SK-N-MC (cell line): ENCODE data around the gene KIF2A.

Experiments
- DNase-seq: peaks from one replicate; pipeline ENCODE4 v3.0.0-alpha.2; 2011; ENCODE audit warnings: low read depth, low spot score
- H3K27ac ChIP-seq: fragments of 200-600 bp; sonication (generic); 2 replicates; pipeline ENCODE4 v1.5.1; 2016; ENCODE audit warnings: mixed run types
- H3K36me3 ChIP-seq: fragments of 200-600 bp; sonication (generic); 2 replicates; pipeline ENCODE4 v1.6.1; 2017; ENCODE audit warnings: antibody characterized with exemption, low read length, mixed read lengths; ENCODE audit not compliant: insufficient read depth
- H3K4me3 ChIP-seq: fragments of 200-600 bp; sonication (generic); 2 replicates; pipeline ENCODE4 v1.5.1; 2016
- H3K9ac ChIP-seq: fragments of 200-600 bp; sonication (generic); 2 replicates; pipeline ENCODE4 v1.8.0; 2017; ENCODE audit warnings: mixed run types, mixed read lengths; ENCODE audit not compliant: insufficient read length
- H3K9me3 ChIP-seq: fragments of 200-600 bp; sonication (generic); 2 replicates; pipeline ENCODE4 v1.6.1; 2017; ENCODE audit warnings: low read depth, mild to moderate bottlenecking, antibody characterized with exemption, low read length, moderate library complexity, mixed read lengths
- EZH2 ChIP-seq: fragments of 200-600 bp; sonication (generic); IDR thresholded peaks from one replicate; pipeline ENCODE4 v1.6.1; 2017; ENCODE audit warnings: antibody characterized with exemption
- FOXP2 ChIP-seq: optimal IDR thresholded peaks from 2 replicates; pipeline ENCODE3; 2011; ENCODE audit warnings: mild to moderate bottlenecking, moderate library complexity; ENCODE audit not compliant: insufficient read depth; ENCODE audit errors: extremely low read length, control extremely low read depth
- POLR2AphosphoS5 ChIP-seq: IDR thresholded peaks from 2 replicates; pipeline ENCODE4 v1.6.1; 2012; ENCODE audit warnings: mild to moderate bottlenecking, low read depth, low read length, borderline replicate concordance

Gene KIF2A

GRCh38 chr5:62305715-62306322, at the start of gene KIF2A:
Gene KIF2A (plus strand): TSS chr5:62306206. CDS start chr5:62306473, 267 bp downstream.
- no peak for TF ChIP-seq FOXP2
- peak; percentile 69; the same call in 1 of the 2 replicates for TF ChIP-seq POLR2AphosphoS5
- Histone ChIP-seq H3K9me3 (no peaks in the 10 kb centered on the region), H3K27ac (peak within 1 kb of the TSS; percentile 84), H3K9ac (peak within 1 kb of the TSS; percentile 83), H3K36me3 (peaks cover 18% of the 10 kb centered on the region), H3K4me3 (peak within 1 kb of the TSS; percentile 97)
- DNase-seq: peak; percentile 61

GRCh38 chr5:62257020-62257367, 49.0 kb upstream of the KIF2A start:
- H3K9me3 ChIP-seq: no peaks in the 10 kb centered on the region
- no peak overlapping the region for H3K9ac ChIP-seq
- H3K4me3 ChIP-seq: peak overlapping the region; percentile 71
- DNase-seq: no peak
- no peaks in the 10 kb centered on the region for H3K36me3 ChIP-seq
- peak overlapping the region; percentile 94 for H3K27ac ChIP-seq
- TF ChIP-seq EZH2: no peak
- peak; percentile 14; the same call in 1 of the 2 replicates for TF ChIP-seq POLR2AphosphoS5
- peak; percentile 25 for TF ChIP-seq FOXP2

- TF ChIP-seq EZH2 (no peak), POLR2AphosphoS5 (no peak), FOXP2 (no peak)
- no peaks in the 10 kb centered on the region for H3K9me3 ChIP-seq
- no peak for DNase-seq
- no peak overlapping the region for H3K4me3 ChIP-seq
- no peak overlapping the region for H3K27ac ChIP-seq
- no peak overlapping the region for H3K9ac ChIP-seq
- no peaks in the 10 kb centered on the region for H3K36me3 ChIP-seq
Measured at GRCh38 chr5:62258654-62259053, 47.4 kb upstream of the KIF2A start.

GRCh38 chr5:62259699-62260250, 46.2 kb upstream of the KIF2A start:
- Histone ChIP-seq H3K27ac (peak overlapping the region; percentile 82), H3K9me3 (no peaks in the 10 kb centered on the region), H3K4me3 (no peak overlapping the region; the same call in 1 of the 2 replicates), H3K36me3 (no peaks in the 10 kb centered on the region), H3K9ac (no peak overlapping the region)
- no peak for DNase-seq
- TF ChIP-seq EZH2 (no peak), FOXP2 (no peak), POLR2AphosphoS5 (no peak)

GRCh38 chr5:62260513-62260912, 45.5 kb upstream of the KIF2A start:
- no peak for DNase-seq
- Histone ChIP-seq H3K9me3 (no peaks in the 10 kb centered on the region), H3K36me3 (no peaks in the 10 kb centered on the region), H3K4me3 (peak overlapping the region; percentile 17; the same call in 1 of the 2 replicates), H3K9ac (peak overlapping the region; percentile 39), H3K27ac (peak overlapping the region; percentile 82)
- TF ChIP-seq FOXP2 (peak; percentile 62), EZH2 (no peak), POLR2AphosphoS5 (no peak)

- TF ChIP-seq POLR2AphosphoS5: no peak
- TF ChIP-seq EZH2: no peak
- TF ChIP-seq FOXP2: no peak
Measured at GRCh38 chr5:62263401-62263800, 42.6 kb upstream of the KIF2A start.

GRCh38 chr5:62265648-62266112, 40.3 kb upstream of the KIF2A start:
- H3K4me3 ChIP-seq: 0 out of 2 replicates have a peak overlapping the region, but pooled peaks have one; percentile 3
- DNase-seq: no peak
- TF ChIP-seq POLR2AphosphoS5: no peak
- no peak for TF ChIP-seq EZH2
- no peak for TF ChIP-seq FOXP2

More at GRCh38 chr5:62263401-62263800, 42.6 kb upstream of the KIF2A start:
- H3K27ac ChIP-seq: no peak overlapping the region
- H3K9ac ChIP-seq: no peak overlapping the region
- H3K9me3 ChIP-seq: no peaks in the 10 kb centered on the region
- H3K4me3 ChIP-seq: no peak overlapping the region
- no peaks in the 10 kb centered on the region for H3K36me3 ChIP-seq
- DNase-seq: no peak

GRCh38 chr5:62266573-62266972, 39.4 kb upstream of the KIF2A start:
- TF ChIP-seq FOXP2: no peak
- no peak for TF ChIP-seq EZH2
- TF ChIP-seq POLR2AphosphoS5: no peak
- Histone ChIP-seq H3K9ac (no peak overlapping the region), H3K36me3 (no peaks in the 10 kb centered on the region), H3K9me3 (no peaks in the 10 kb centered on the region), H3K27ac (no peak overlapping the region; the same call in 1 of the 2 replicates), H3K4me3 (no peak overlapping the region)
- DNase-seq: no peak

More at GRCh38 chr5:62265648-62266112, 40.3 kb upstream of the KIF2A start:
- Histone ChIP-seq H3K27ac (peak overlapping the region; percentile 80), H3K9me3 (no peaks in the 10 kb centered on the region), H3K36me3 (no peaks in the 10 kb centered on the region), H3K9ac (no peak overlapping the region)
